Fibroblast of lung (primary cell): ENCODE measurements around the gene PPIF.

Experiments used
- EZH2 ChIP-seq: IDR thresholded peaks from 2 replicates; pipeline ENCODE4 v1.5.1; 2012; ENCODE audit warnings: low read length, control low read depth, mild to moderate bottlenecking; ENCODE audit errors: missing control alignments
- TF ChIP-seq, protein P1 (sequence below), 2 donors: IDR thresholded peaks in 1 of 2; conservative IDR thresholded peaks in 1 of 2; 1 replicate in 1 of 2; 2 replicates in 1 of 2; pipeline ENCODE4 v1.5.1; 2011 to 2012; ENCODE audit warnings: low read length in 2 of 2, control low read depth in 1 of 2, inconsistent platforms in 1 of 2, low read depth in 1 of 2, mild to moderate bottlenecking in 1 of 2

DNA sequence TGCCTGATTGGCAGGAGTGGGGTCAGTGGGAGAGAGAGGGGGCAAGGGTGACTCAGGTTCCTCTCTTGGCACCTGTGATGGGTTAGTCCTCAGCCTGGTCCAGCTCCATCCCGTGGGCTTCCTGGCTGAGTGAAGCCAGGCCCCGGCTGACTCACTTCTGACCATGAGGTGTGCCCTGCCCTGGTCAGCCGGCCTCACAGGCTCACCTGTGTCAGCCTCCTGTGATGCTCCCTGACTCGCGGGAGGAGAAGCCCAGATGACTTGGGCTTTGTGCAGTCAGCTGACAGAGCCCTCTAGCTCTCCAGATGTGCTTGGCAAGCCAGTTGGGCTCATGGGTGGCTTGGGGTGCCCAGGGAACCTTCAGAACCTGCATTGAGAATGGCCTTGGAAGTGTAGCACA is 16.0 kb upstream of the PPIF start:
- TF ChIP-seq, protein P1, sequence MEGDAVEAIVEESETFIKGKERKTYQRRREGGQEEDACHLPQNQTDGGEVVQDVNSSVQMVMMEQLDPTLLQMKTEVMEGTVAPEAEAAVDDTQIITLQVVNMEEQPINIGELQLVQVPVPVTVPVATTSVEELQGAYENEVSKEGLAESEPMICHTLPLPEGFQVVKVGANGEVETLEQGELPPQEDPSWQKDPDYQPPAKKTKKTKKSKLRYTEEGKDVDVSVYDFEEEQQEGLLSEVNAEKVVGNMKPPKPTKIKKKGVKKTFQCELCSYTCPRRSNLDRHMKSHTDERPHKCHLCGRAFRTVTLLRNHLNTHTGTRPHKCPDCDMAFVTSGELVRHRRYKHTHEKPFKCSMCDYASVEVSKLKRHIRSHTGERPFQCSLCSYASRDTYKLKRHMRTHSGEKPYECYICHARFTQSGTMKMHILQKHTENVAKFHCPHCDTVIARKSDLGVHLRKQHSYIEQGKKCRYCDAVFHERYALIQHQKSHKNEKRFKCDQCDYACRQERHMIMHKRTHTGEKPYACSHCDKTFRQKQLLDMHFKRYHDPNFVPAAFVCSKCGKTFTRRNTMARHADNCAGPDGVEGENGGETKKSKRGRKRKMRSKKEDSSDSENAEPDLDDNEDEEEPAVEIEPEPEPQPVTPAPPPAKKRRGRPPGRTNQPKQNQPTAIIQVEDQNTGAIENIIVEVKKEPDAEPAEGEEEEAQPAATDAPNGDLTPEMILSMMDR (conservative IDR thresholded peaks at IDR 0.05 in 1 of 2, IDR thresholded peaks at IDR 0.05 in 1 of 2; ENCODE audit: low read depth in 1 of 2, low read length in 2 of 2) = no peak
- TF ChIP-seq EZH2 = no peak
